Dendritic cell treated with granulocyte-macrophage colony-stimulating factor and Interleukin-4, amounts not matched to agents 40 ng/mL and 50 ng/mL, for 4 days (primary cell): ENCODE results near the gene FASN.

ENCODE experiments used
- H3K27ac Mint-ChIP-seq: one replicate; pipeline ENCODE4 v1.8.0; 2022; ENCODE audit warnings: mild to moderate bottlenecking, mixed read lengths
- H3K27me3 Mint-ChIP-seq: one replicate; pipeline ENCODE4 v1.8.0; 2022; ENCODE audit warnings: mild to moderate bottlenecking, mixed read lengths
- H3K36me3 Mint-ChIP-seq: one replicate; pipeline ENCODE4 v1.8.0; 2022; ENCODE audit warnings: low read depth, mixed read lengths
- H3K4me1 Mint-ChIP-seq: one replicate; pipeline ENCODE4 v1.8.0; 2022; ENCODE audit warnings: low read depth, mixed read lengths
- H3K4me3 Mint-ChIP-seq: one replicate; pipeline ENCODE4 v1.8.0; 2022; ENCODE audit warnings: mild to moderate bottlenecking, moderate library complexity, mixed read lengths
- H3K9me3 Mint-ChIP-seq: one replicate; pipeline ENCODE4 v1.8.0; 2022; ENCODE audit warnings: mixed read lengths
- intact Hi-C: fragments of 100-400 bp; cut with micrococcal nuclease; formaldehyde crosslinking; loops from one replicate; pipeline ENCODE4 v1.15.0; 2022

FASN gene

GRCh38 chr17:82029990-82030469 is 68.0 kb downstream of the FASN start:
- peaks cover 22% of the 10 kb centered on the region for H3K4me1 Mint-ChIP-seq
- H3K4me3 Mint-ChIP-seq, result no peak overlapping the region
- peaks cover 50% of the 10 kb centered on the region for H3K36me3 Mint-ChIP-seq
- H3K27ac Mint-ChIP-seq, result peak overlapping the region; percentile 49
- H3K9me3 Mint-ChIP-seq, result no peaks in the 10 kb centered on the region
- peaks cover 27% of the 10 kb centered on the region for H3K27me3 Mint-ChIP-seq
- intact Hi-C loops, result loop anchor here (1.0 to 10.0 kb wide), 2 partner anchors 75 to 124 kb away; no protein-coding TSS in a partner anchor

- intact Hi-C loops, result no loop called here
- Mint-ChIP-seq H3K4me1 (peaks cover 21% of the 10 kb centered on the region), H3K27me3 (peaks cover 27% of the 10 kb centered on the region), H3K36me3 (peaks cover 43% of the 10 kb centered on the region), H3K27ac (no peak overlapping the region), H3K9me3 (no peaks in the 10 kb centered on the region), H3K4me3 (no peak overlapping the region)
Measured at GRCh38 chr17:82029391-82029790, 68.6 kb downstream of the FASN start.

GRCh38 chr17:82028966-82029365 is 69.1 kb downstream of the FASN start:
- H3K27ac Mint-ChIP-seq, result no peak overlapping the region
- H3K27me3 Mint-ChIP-seq, result peaks cover 27% of the 10 kb centered on the region
- no peaks in the 10 kb centered on the region for H3K9me3 Mint-ChIP-seq
- H3K4me3 Mint-ChIP-seq, result no peak overlapping the region
- intact Hi-C loops, result no loop called here
- H3K4me1 Mint-ChIP-seq, result peaks cover 25% of the 10 kb centered on the region
- H3K36me3 Mint-ChIP-seq, result peaks cover 42% of the 10 kb centered on the region
